BJ (cell line): ENCODE measurements around the gene KMO. TPM values are rescaled to one million over a fixed set of nuclear protein-coding genes. Genes with fewer than 3 reads are reported as not detected.

ENCODE experiments used
- CTCF ChIA-PET: fragments of 350-600 bp; formaldehyde crosslinking; extraction: SDS; loops from one replicate; lab custom pipeline; 2021; ENCODE audit warnings: antibody characterized with exemption, inconsistent platforms; lab: Yijun Ruan, JAX
- POLR2A ChIA-PET: fragments of 300-600 bp; sonication (Branson Sonifier 250); formaldehyde crosslinking; extraction: SDS; loops from one replicate; lab custom pipeline; 2021; ENCODE audit warnings: antibody characterized with exemption; lab: Charles Lee
- DNase-seq: peaks from one replicate; pipeline ENCODE4 v3.0.0-alpha.2; 2011; ENCODE audit warnings: low read depth
- H3K27me3 ChIP-seq: 2 replicates; pipeline ENCODE4 v1.6.0; 2011; ENCODE audit warnings: low read length; ENCODE audit not compliant: control insufficient read depth, insufficient read depth
- H3K36me3 ChIP-seq: 2 replicates; pipeline ENCODE4 v1.5.1; 2011; ENCODE audit warnings: low read length; ENCODE audit not compliant: control insufficient read depth, insufficient read depth
- H3K4me3 ChIP-seq: 2 replicates; pipeline ENCODE4 v1.5.1; 2011; ENCODE audit warnings: low read depth, mild to moderate bottlenecking, control low read depth, low read length
- CTCF ChIP-seq: IDR thresholded peaks from 2 replicates; pipeline ENCODE4 v1.5.1; 2011; ENCODE audit warnings: low read depth, mild to moderate bottlenecking, control low read depth, inconsistent platforms, low read length, moderate library complexity; ENCODE audit not compliant: insufficient read depth
- polyA plus RNA-seq: library from polyadenylated mRNA; depleted of rRNA; stranded (reverse); fragments of >200 nt; gene quantifications from 2 replicates; pipeline ENCODE4 v1.2.3, GENCODE V29; 2011

Gene KMO
- polyA plus RNA-seq, 1 experiment: not detected

GRCh38 chr1:241607497-241607896, 75.3 kb downstream of the KMO start:
- CTCF ChIA-PET: interaction anchor here (0.7 kb wide), 1 partner anchor 289 kb away, joined by 3 read pairs; no protein-coding TSS in a partner anchor
- Histone ChIP-seq H3K36me3 (no peaks in the 10 kb centered on the region; the same call in 1 of the 2 replicates), H3K27me3 (no peaks in the 10 kb centered on the region), H3K4me3 (no peak overlapping the region)
- POLR2A ChIA-PET: no interaction called here
- DNase-seq: no peak
- TF ChIP-seq CTCF: no peak

- no peak for DNase-seq
- Histone ChIP-seq H3K36me3 (no peaks in the 10 kb centered on the region), H3K4me3 (no peak overlapping the region), H3K27me3 (no peaks in the 10 kb centered on the region)
- POLR2A ChIA-PET: no interaction called here
- TF ChIP-seq CTCF: no peak
- CTCF ChIA-PET: interaction anchor here (0.7 to 1.7 kb wide), 4 partner anchors 17 to 217 kb away, joined by 3 to 6 read pairs (median 4); no protein-coding TSS in a partner anchor
Measured at GRCh38 chr1:241608379-241609033, 76.3 kb downstream of the KMO start.

GRCh38 chr1:241610056-241610815, 78.1 kb downstream of the KMO start:
- ChIA-PET CTCF (interaction anchor here (0.7 to 4.0 kb wide), 27 partner anchors 8 to 411 kb away, joined by 3 to 37 read pairs (median 5); partner anchors contain the start of genes CHML, EXO1, MAP1LC3C and OPN3), POLR2A (interaction anchor here (0.5 to 1.1 kb wide), 3 partner anchors 18 to 282 kb away, joined by 3 to 5 read pairs (median 3); no protein-coding TSS in a partner anchor)
- Histone ChIP-seq H3K27me3 (no peaks in the 10 kb centered on the region), H3K36me3 (no peaks in the 10 kb centered on the region), H3K4me3 (no peak overlapping the region)
- no peak for TF ChIP-seq CTCF
- no peak for DNase-seq

GRCh38 chr1:241611063-241611462, 78.9 kb downstream of the KMO start:
- no peaks in the 10 kb centered on the region for H3K27me3 ChIP-seq
- TF ChIP-seq CTCF: peak; percentile 54
- DNase-seq: no peak
- no peak overlapping the region for H3K4me3 ChIP-seq
- H3K36me3 ChIP-seq: no peaks in the 10 kb centered on the region
- ChIA-PET CTCF (interaction anchor here (0.6 to 4.0 kb wide), 27 partner anchors 8 to 410 kb away, joined by 3 to 37 read pairs (median 6); partner anchors contain the start of genes CHML, EXO1, MAP1LC3C and OPN3), POLR2A (interaction anchor here (0.5 to 1.1 kb wide), 2 partner anchors 19 to 206 kb away, joined by 3 read pairs; no protein-coding TSS in a partner anchor)

- ChIA-PET CTCF (interaction anchor here (0.5 to 4.0 kb wide), 23 partner anchors 9 to 409 kb away, joined by 3 to 37 read pairs (median 6); partner anchors contain the start of genes CHML, MAP1LC3C and OPN3), POLR2A (no interaction called here)
- H3K36me3 ChIP-seq: no peaks in the 10 kb centered on the region
- no peaks in the 10 kb centered on the region for H3K27me3 ChIP-seq
- TF ChIP-seq CTCF: no peak
- H3K4me3 ChIP-seq: no peak overlapping the region
- no peak for DNase-seq
Measured at GRCh38 chr1:241611736-241612135, 79.6 kb downstream of the KMO start.
